ENCODE results near the gene PJA2. TPM values are rescaled to one million over a fixed set of nuclear protein-coding genes. Genes with fewer than 3 reads are reported as not detected.

The PJA2 gene
- polyA plus RNA-seq, 2 of the 4 experiments (the other 2 are of a cell fraction): 24.9 to 56.5 TPM

GRCh38 chr5:109305352-109305751, 104.4 kb downstream of the PJA2 start:
- DNase-seq (ENCODE audit: low read depth in 1 of 2, low spot score in 1 of 2): no peak
- FAIRE-seq: no peak
- Histone ChIP-seq H3K9me3 (no peaks in the 10 kb centered on the region), H3K27ac (no peak overlapping the region), H3K4me1 (no peaks in the 10 kb centered on the region), H3K4me2 (no peak overlapping the region), H3K4me3 (no peak overlapping the region)
- POLR2A ChIA-PET: no interaction called here
- no peak for ATAC-seq
- CTCF ChIA-PET: no interaction called here
- WGBS (ENCODE audit: missing lambda C conversion rate): 38% methylated on average over 2 of the region's 2 CpGs
- TF ChIP-seq ELK1 (IDR thresholded peaks at IDR 0.05; ENCODE audit: low read depth, low read length): no peak
- no peak for TF ChIP-seq HDAC2 (IDR thresholded peaks at IDR 0.05)
- TF ChIP-seq ZNF302 (CRISPR knock-in tag; IDR thresholded peaks at IDR 0.05): no peak
- no peak for TF ChIP-seq KDM1A (IDR thresholded peaks at IDR 0.05; ENCODE audit: low read depth)
- no peak for TF ChIP-seq BCL3 (IDR thresholded peaks at IDR 0.05)
- TF ChIP-seq ZSCAN20 (CRISPR knock-in tag; IDR thresholded peaks at IDR 0.05): no peak
- no peak for TF ChIP-seq CBX8 (IDR thresholded peaks at IDR 0.05)
- no peak for TF ChIP-seq ZFP36 (IDR thresholded peaks at IDR 0.05; ENCODE audit: borderline replicate concordance, partially characterized antibody)
- no peak for TF ChIP-seq HMGXB4 (CRISPR knock-in tag; IDR thresholded peaks at IDR 0.05; ENCODE audit: borderline replicate concordance)

GRCh38 chr5:109304309-109304708, 105.5 kb downstream of the PJA2 start:
- CTCF ChIA-PET: interaction anchor here (1.4 kb wide), 1 partner anchor 384 kb away, joined by 4 read pairs; no protein-coding TSS in a partner anchor
- no peak for FAIRE-seq

GRCh38 chr5:109300367-109300766, 109.4 kb downstream of the PJA2 start:
- ATAC-seq (no peak), DNase-seq (ENCODE audit: low read depth in 1 of 2, low spot score in 1 of 2) (no peak), FAIRE-seq (no peak)
- no peak overlapping the region for H3K27ac ChIP-seq
- 15% methylated on average over 2 of the region's 2 CpGs for WGBS (ENCODE audit: missing lambda C conversion rate)
- ChIA-PET POLR2A (no interaction called here), CTCF (no interaction called here)
- no peaks in the 10 kb centered on the region for H3K4me1 ChIP-seq
- no peak overlapping the region for H3K4me3 ChIP-seq
- H3K4me2 ChIP-seq: no peak overlapping the region
- H3K9me3 ChIP-seq: 0 out of 3 replicates have a peak, but pooled peaks cover 2% of the 10 kb centered on the region
- TF ChIP-seq CHD2 (IDR thresholded peaks at IDR 0.05; ENCODE audit: low read length, partially characterized antibody): no peak
- TF ChIP-seq NPAS2 (CRISPR knock-in tag; IDR thresholded peaks at IDR 0.05; ENCODE audit: borderline replicate concordance): no peak
- no peak for TF ChIP-seq BHLHE40 (IDR thresholded peaks at IDR 0.05; ENCODE audit: low read depth, low read length)
- TF ChIP-seq ELK1 (IDR thresholded peaks at IDR 0.05; ENCODE audit: low read depth, low read length): no peak
- no peak for TF ChIP-seq HOXA7 (CRISPR knock-in tag; IDR thresholded peaks at IDR 0.05)
- TF ChIP-seq JUN (IDR thresholded peaks at IDR 0.05): no peak
- no peak for TF ChIP-seq CBX2 (IDR thresholded peaks at IDR 0.05; ENCODE audit: borderline replicate concordance, low read depth)
- no peak for TF ChIP-seq EHF (CRISPR knock-in tag; IDR thresholded peaks at IDR 0.05)
- no peak for TF ChIP-seq PBX3 (IDR thresholded peaks at IDR 0.05)
- TF ChIP-seq BCL3 (IDR thresholded peaks at IDR 0.05): no peak
- TF ChIP-seq MAZ (IDR thresholded peaks at IDR 0.05; ENCODE audit: borderline replicate concordance, low read depth, low read length): no peak
- no peak for TF ChIP-seq TFCP2L1 (CRISPR knock-in tag; IDR thresholded peaks at IDR 0.05)
- no peak for TF ChIP-seq REST (IDR thresholded peaks at IDR 0.05)
- no peak for TF ChIP-seq HES2 (IDR thresholded peaks at IDR 0.05)

More at GRCh38 chr5:109304309-109304708, 105.5 kb downstream of the PJA2 start:
- Histone ChIP-seq H3K4me3 (no peak overlapping the region), H3K27ac (no peak overlapping the region), H3K4me1 (no peaks in the 10 kb centered on the region), H3K4me2 (no peak overlapping the region), H3K9me3 (no peaks in the 10 kb centered on the region)
- ATAC-seq: no peak; a peak in 2 of 6 replicates
- TF ChIP-seq NPAS2 (CRISPR knock-in tag; IDR thresholded peaks at IDR 0.05; ENCODE audit: borderline replicate concordance) (no peak), RAD21 (conservative IDR thresholded peaks at IDR 0.05 in 1 of 2, IDR thresholded peaks at IDR 0.05 in 1 of 2) (0 out of 5 replicates have a peak, but pooled peaks of 1 of the 2 experiments have one; percentile 17), EHF (CRISPR knock-in tag; IDR thresholded peaks at IDR 0.05) (no peak)
- no peak for DNase-seq (ENCODE audit: low read depth in 1 of 2, low spot score in 1 of 2)
- POLR2A ChIA-PET: no interaction called here
